ENCODE results near the gene JDP2. TPM values are rescaled to one million over a fixed set of nuclear protein-coding genes. Genes with fewer than 3 reads are reported as not detected.

JDP2 gene
- polyA plus RNA-seq, 1 of the 3 experiments (the other 2 are of a cell fraction): 22.3 TPM

- Histone ChIP-seq H3K4me2 (no peak overlapping the region), H3K79me2 (ENCODE audit: insufficient read depth) (no peaks in the 10 kb centered on the region), H3K36me3 (replicated peaks in 1 of 2; ENCODE audit: control insufficient read depth in 1 of 2, insufficient read depth in 2 of 2, low read length in 1 of 2) (no peaks in the 10 kb centered on the region), H4K20me1 (ENCODE audit: insufficient read depth) (no peaks in the 10 kb centered on the region), H2AFZ (ENCODE audit: low read depth) (no peak overlapping the region), H3K9me2 (no peaks in the 10 kb centered on the region), H3K27me3 (ENCODE audit: insufficient read depth) (0 out of 2 replicates have a peak, but pooled peaks cover 8% of the 10 kb centered on the region), H3K4me1 (ENCODE audit: control insufficient read depth in 1 of 2, insufficient read depth in 2 of 2, low read depth in 1 of 2, low read length in 1 of 2) (peaks cover 0 to 3% of the 10 kb centered on the region in 2 experiments; a peak in 1 of 4 replicates), H3K9me3 (no peaks in the 10 kb centered on the region), H3K4me3 (ENCODE audit: low read depth in 2 of 2, low read length in 1 of 2) (no peak overlapping the region), H3F3A (replicated peaks; ENCODE audit: insufficient read depth) (no peaks in the 10 kb centered on the region), H3K27ac (ENCODE audit: low read depth in 2 of 2, low read length in 1 of 2) (no peak overlapping the region), H3K9ac (no peak overlapping the region)
- ChIA-PET CTCF (interaction anchor here (1.0 to 4.5 kb wide), 4 partner anchors 10 to 59 kb away, joined by 3 to 13 read pairs (median 5); partner anchors contain the start of gene FLVCR2), POLR2A (no interaction called here)
- TF ChIP-seq SIN3A (IDR thresholded peaks at IDR 0.05; ENCODE audit: borderline replicate concordance, low read depth, low read length) (no peak), JUND (IDR thresholded peaks at IDR 0.05) (no peak), RXRA (IDR thresholded peaks at IDR 0.05; ENCODE audit: borderline replicate concordance, low read depth) (no peak), GATA2 (CRISPR knock-in tag; IDR thresholded peaks at IDR 0.05) (no peak)
- TF ChIP-seq, protein P1, sequence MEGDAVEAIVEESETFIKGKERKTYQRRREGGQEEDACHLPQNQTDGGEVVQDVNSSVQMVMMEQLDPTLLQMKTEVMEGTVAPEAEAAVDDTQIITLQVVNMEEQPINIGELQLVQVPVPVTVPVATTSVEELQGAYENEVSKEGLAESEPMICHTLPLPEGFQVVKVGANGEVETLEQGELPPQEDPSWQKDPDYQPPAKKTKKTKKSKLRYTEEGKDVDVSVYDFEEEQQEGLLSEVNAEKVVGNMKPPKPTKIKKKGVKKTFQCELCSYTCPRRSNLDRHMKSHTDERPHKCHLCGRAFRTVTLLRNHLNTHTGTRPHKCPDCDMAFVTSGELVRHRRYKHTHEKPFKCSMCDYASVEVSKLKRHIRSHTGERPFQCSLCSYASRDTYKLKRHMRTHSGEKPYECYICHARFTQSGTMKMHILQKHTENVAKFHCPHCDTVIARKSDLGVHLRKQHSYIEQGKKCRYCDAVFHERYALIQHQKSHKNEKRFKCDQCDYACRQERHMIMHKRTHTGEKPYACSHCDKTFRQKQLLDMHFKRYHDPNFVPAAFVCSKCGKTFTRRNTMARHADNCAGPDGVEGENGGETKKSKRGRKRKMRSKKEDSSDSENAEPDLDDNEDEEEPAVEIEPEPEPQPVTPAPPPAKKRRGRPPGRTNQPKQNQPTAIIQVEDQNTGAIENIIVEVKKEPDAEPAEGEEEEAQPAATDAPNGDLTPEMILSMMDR (IDR thresholded peaks at IDR 0.05): peak; percentile 41
- TF ChIP-seq, protein P2, sequence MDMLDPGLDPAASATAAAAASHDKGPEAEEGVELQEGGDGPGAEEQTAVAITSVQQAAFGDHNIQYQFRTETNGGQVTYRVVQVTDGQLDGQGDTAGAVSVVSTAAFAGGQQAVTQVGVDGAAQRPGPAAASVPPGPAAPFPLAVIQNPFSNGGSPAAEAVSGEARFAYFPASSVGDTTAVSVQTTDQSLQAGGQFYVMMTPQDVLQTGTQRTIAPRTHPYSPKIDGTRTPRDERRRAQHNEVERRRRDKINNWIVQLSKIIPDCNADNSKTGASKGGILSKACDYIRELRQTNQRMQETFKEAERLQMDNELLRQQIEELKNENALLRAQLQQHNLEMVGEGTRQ (IDR thresholded peaks at IDR 0.05; ENCODE audit: borderline replicate concordance, low read depth, low read length): no peak
- 54% methylated on average over 3 of the region's 4 CpGs for WGBS (ENCODE audit: low lambda C conversion rate)
- no peak for DNase-seq
These were observed 90.8 kb downstream of the JDP2 start for GRCh38 chr14:75518625-75519024.

GRCh38 chr14:75519394-75519793 lies 91.6 kb downstream of the JDP2 start:
- Histone ChIP-seq H3K9me3 (no peaks in the 10 kb centered on the region), H3K4me3 (ENCODE audit: low read depth in 2 of 2, low read length in 1 of 2) (no peak overlapping the region), H3K9me2 (no peaks in the 10 kb centered on the region), H3F3A (replicated peaks; ENCODE audit: insufficient read depth) (no peaks in the 10 kb centered on the region), H3K27ac (ENCODE audit: low read depth in 2 of 2, low read length in 1 of 2) (no peak overlapping the region), H2AFZ (ENCODE audit: low read depth) (no peak overlapping the region), H4K20me1 (ENCODE audit: insufficient read depth) (no peaks in the 10 kb centered on the region), H3K79me2 (ENCODE audit: insufficient read depth) (no peaks in the 10 kb centered on the region), H3K36me3 (replicated peaks in 1 of 2; ENCODE audit: control insufficient read depth in 1 of 2, insufficient read depth in 2 of 2, low read length in 1 of 2) (no peaks in the 10 kb centered on the region), H3K9ac (no peak overlapping the region), H3K27me3 (ENCODE audit: insufficient read depth) (0 out of 2 replicates have a peak, but pooled peaks cover 8% of the 10 kb centered on the region), H3K4me2 (no peak overlapping the region), H3K4me1 (ENCODE audit: control insufficient read depth in 1 of 2, insufficient read depth in 2 of 2, low read depth in 1 of 2, low read length in 1 of 2) (peaks cover 0 to 3% of the 10 kb centered on the region in 2 experiments; a peak in 1 of 4 replicates)
- WGBS (ENCODE audit: low lambda C conversion rate): 83% methylated on average over 4 of the region's 4 CpGs
- ChIA-PET CTCF (interaction anchor here (1.5 to 4.5 kb wide), 3 partner anchors 42 to 59 kb away, joined by 3 to 13 read pairs (median 7); partner anchors contain the start of gene FLVCR2), POLR2A (no interaction called here)
- no peak for DNase-seq
- TF ChIP-seq TEAD4 (IDR thresholded peaks at IDR 0.05; ENCODE audit: borderline replicate concordance, insufficient read depth) (no peak), GABPA (IDR thresholded peaks at IDR 0.05; ENCODE audit: low read depth) (no peak), NRF1 (IDR thresholded peaks at IDR 0.05; ENCODE audit: low read depth, low read length) (no peak), GATA2 (CRISPR knock-in tag; IDR thresholded peaks at IDR 0.05) (no peak), PBX3 (IDR thresholded peaks at IDR 0.05) (no peak), MEF2A (IDR thresholded peaks at IDR 0.05; ENCODE audit: borderline replicate concordance, low read depth) (no peak)
- TF ChIP-seq, protein P1 (IDR thresholded peaks at IDR 0.05): no peak
- TF ChIP-seq, protein P3, sequence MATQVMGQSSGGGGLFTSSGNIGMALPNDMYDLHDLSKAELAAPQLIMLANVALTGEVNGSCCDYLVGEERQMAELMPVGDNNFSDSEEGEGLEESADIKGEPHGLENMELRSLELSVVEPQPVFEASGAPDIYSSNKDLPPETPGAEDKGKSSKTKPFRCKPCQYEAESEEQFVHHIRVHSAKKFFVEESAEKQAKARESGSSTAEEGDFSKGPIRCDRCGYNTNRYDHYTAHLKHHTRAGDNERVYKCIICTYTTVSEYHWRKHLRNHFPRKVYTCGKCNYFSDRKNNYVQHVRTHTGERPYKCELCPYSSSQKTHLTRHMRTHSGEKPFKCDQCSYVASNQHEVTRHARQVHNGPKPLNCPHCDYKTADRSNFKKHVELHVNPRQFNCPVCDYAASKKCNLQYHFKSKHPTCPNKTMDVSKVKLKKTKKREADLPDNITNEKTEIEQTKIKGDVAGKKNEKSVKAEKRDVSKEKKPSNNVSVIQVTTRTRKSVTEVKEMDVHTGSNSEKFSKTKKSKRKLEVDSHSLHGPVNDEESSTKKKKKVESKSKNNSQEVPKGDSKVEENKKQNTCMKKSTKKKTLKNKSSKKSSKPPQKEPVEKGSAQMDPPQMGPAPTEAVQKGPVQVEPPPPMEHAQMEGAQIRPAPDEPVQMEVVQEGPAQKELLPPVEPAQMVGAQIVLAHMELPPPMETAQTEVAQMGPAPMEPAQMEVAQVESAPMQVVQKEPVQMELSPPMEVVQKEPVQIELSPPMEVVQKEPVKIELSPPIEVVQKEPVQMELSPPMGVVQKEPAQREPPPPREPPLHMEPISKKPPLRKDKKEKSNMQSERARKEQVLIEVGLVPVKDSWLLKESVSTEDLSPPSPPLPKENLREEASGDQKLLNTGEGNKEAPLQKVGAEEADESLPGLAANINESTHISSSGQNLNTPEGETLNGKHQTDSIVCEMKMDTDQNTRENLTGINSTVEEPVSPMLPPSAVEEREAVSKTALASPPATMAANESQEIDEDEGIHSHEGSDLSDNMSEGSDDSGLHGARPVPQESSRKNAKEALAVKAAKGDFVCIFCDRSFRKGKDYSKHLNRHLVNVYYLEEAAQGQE (IDR thresholded peaks at IDR 0.05; ENCODE audit: low read depth, low read length): no peak
- TF ChIP-seq, protein P4, sequence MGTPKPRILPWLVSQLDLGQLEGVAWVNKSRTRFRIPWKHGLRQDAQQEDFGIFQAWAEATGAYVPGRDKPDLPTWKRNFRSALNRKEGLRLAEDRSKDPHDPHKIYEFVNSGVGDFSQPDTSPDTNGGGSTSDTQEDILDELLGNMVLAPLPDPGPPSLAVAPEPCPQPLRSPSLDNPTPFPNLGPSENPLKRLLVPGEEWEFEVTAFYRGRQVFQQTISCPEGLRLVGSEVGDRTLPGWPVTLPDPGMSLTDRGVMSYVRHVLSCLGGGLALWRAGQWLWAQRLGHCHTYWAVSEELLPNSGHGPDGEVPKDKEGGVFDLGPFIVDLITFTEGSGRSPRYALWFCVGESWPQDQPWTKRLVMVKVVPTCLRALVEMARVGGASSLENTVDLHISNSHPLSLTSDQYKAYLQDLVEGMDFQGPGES (IDR thresholded peaks at IDR 0.05; ENCODE audit: low read depth, low read length): no peak
- TF ChIP-seq, protein P2 (IDR thresholded peaks at IDR 0.05; ENCODE audit: borderline replicate concordance, low read depth, low read length): no peak

Data from SK-N-SH (cell line).